Calu3 (cell line): ENCODE results near the gene TUBGCP2. TPM values are rescaled to one million over a fixed set of nuclear protein-coding genes. Genes with fewer than 3 reads are reported as not detected.

Experiments used
- BruUV-seq: library from RNA; stranded (reverse); fragments of 400-500 nt; replicated peaks from 2 replicates; lab custom pipeline; 2021; lab: Mats Ljungman, UMichigan
- CTCF ChIA-PET: fragments of 300-600 bp; sonication (Branson Sonifier 250); formaldehyde crosslinking; loops from one replicate; lab custom pipeline; 2022; ENCODE audit warnings: antibody characterized with exemption; lab: Charles Lee
- DNase-seq: peaks from one replicate; pipeline ENCODE4 v3.0.0; 2022
- H3K27ac Mint-ChIP-seq: one replicate; pipeline ENCODE4 v1.8.0; 2022; ENCODE audit warnings: mixed read lengths; ENCODE audit not compliant: unreplicated experiment
- H3K27me3 Mint-ChIP-seq: one replicate; pipeline ENCODE4 v1.8.0; 2022; ENCODE audit warnings: mixed read lengths; ENCODE audit not compliant: unreplicated experiment
- H3K36me3 Mint-ChIP-seq: one replicate; pipeline ENCODE4 v1.8.0; 2022; ENCODE audit warnings: mild to moderate bottlenecking, moderate library complexity, mixed read lengths; ENCODE audit not compliant: insufficient read depth, unreplicated experiment
- H3K4me1 Mint-ChIP-seq: one replicate; pipeline ENCODE4 v1.8.0; 2022; ENCODE audit warnings: mild to moderate bottlenecking, low read depth, mixed read lengths; ENCODE audit not compliant: unreplicated experiment
- H3K4me3 Mint-ChIP-seq: one replicate; pipeline ENCODE4 v1.8.0; 2022; ENCODE audit warnings: mild to moderate bottlenecking, low read depth, moderate library complexity, mixed read lengths; ENCODE audit not compliant: unreplicated experiment
- H3K9me3 Mint-ChIP-seq: one replicate; pipeline ENCODE4 v1.8.0; 2022; ENCODE audit warnings: low read depth, mixed read lengths; ENCODE audit not compliant: unreplicated experiment
- CTCF ChIP-seq: fragments of 200-600 bp; IDR thresholded peaks from one replicate; pipeline ENCODE4 v1.8.0; 2022; ENCODE audit warnings: antibody characterized with exemption; ENCODE audit not compliant: unreplicated experiment
- intact Hi-C: fragments of 100-400 bp; cut with micrococcal nuclease; formaldehyde crosslinking; loops from one replicate; pipeline ENCODE4 v1.10.0; 2022; ENCODE audit not compliant: unreplicated experiment
- total RNA-seq: library from RNA; stranded (reverse); gene quantifications from 2 replicates; pipeline ENCODE4 v1.2.3, GENCODE V29; 2022

Gene TUBGCP2
- total RNA-seq, 1 experiment from 2014 or later = 47.2 TPM

- Mint-ChIP-seq H3K36me3 (no peaks in the 10 kb centered on the region), H3K27me3 (peaks cover 36% of the 10 kb centered on the region), H3K27ac (no peak overlapping the region), H3K4me3 (no peak overlapping the region), H3K4me1 (no peaks in the 10 kb centered on the region), H3K9me3 (no peaks in the 10 kb centered on the region)
- CTCF ChIA-PET = no interaction called here
- DNase-seq = no peak
- no peak for TF ChIP-seq CTCF
- intact Hi-C loops = no loop called here
- no TSS peak for BruUV-seq
These were observed 76.6 kb downstream of the TUBGCP2 start for GRCh38 chr10:133231946-133232574.

GRCh38 chr10:133231244-133231945, 77.3 kb downstream of the TUBGCP2 start:
- Mint-ChIP-seq H3K4me3 (no peak overlapping the region), H3K36me3 (no peaks in the 10 kb centered on the region), H3K27me3 (peaks cover 42% of the 10 kb centered on the region), H3K4me1 (no peaks in the 10 kb centered on the region), H3K27ac (no peak overlapping the region), H3K9me3 (no peaks in the 10 kb centered on the region)
- CTCF ChIA-PET = no interaction called here
- no peak for TF ChIP-seq CTCF
- intact Hi-C loops = no loop called here
- BruUV-seq = no TSS peak
- no peak for DNase-seq

DNA sequence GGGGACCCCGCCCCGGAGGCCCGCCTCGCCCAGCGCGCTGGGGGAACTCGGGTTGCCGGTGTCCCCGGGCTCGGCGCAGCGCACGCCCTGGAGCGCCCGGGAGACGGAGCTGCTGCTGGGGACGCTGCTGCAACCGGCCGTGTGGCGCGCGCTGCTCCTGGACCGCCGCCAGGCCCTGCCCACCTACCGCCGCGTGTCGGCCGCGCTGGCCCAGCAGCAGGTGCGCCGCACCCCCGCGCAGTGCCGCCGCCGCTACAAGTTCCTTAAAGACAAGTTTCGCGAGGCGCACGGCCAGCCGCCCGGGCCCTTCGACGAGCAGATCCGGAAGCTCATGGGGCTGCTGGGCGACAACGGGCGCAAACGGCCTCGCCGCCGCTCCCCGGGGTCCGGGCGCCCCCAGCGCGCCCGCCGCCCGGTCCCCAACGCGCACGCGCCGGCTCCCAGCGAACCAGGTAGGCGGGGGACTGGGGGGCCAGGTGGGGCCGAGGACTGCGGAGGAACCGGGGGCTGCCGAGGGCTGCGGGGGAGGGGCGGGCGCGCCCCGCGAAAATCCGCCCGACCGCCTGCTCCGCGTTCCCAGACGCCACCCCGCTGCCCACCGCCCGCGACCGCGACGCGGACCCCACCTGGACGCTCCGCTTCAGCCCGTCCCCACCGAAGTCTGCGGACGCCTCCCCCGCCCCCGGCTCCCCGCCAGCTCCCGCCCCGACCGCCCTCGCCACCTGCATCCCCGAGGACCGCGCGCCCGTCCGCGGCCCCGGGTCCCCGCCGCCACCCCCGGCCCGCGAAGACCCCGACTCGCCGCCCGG, 78.1 kb downstream of the TUBGCP2 start:
- Mint-ChIP-seq H3K9me3 (no peaks in the 10 kb centered on the region), H3K27ac (no peak overlapping the region), H3K27me3 (peaks cover 42% of the 10 kb centered on the region), H3K4me1 (no peaks in the 10 kb centered on the region), H3K4me3 (no peak overlapping the region), H3K36me3 (no peaks in the 10 kb centered on the region)
- intact Hi-C loops = no loop called here
- DNase-seq = no peak
- no peak for TF ChIP-seq CTCF
- BruUV-seq = no TSS peak
- CTCF ChIA-PET = no interaction called here

GRCh38 chr10:133230044-133230361, 78.7 kb downstream of the TUBGCP2 start, which contains the start of gene UTF1:
UTF1 (plus strand) TSS chr10:133230217; CDS start chr10:133230289, 72 bp downstream.
- CTCF ChIA-PET = no interaction called here
- intact Hi-C loops = no loop called here
- peaks cover 42% of the 10 kb centered on the region for H3K27me3 Mint-ChIP-seq
- no peak within 1 kb of the TSS for H3K4me3 Mint-ChIP-seq
- H3K9me3 Mint-ChIP-seq = no peaks in the 10 kb centered on the region
- no peak for TF ChIP-seq CTCF
- no peak within 1 kb of the TSS for H3K27ac Mint-ChIP-seq
- no peaks in the 10 kb centered on the region for H3K36me3 Mint-ChIP-seq
- no TSS peak for BruUV-seq
- H3K4me1 Mint-ChIP-seq = no peaks in the 10 kb centered on the region
- no peak for DNase-seq
